HG03460 (cell line): Measurements from ENCODE around the gene ZHX3.

Experiments
- ATAC-seq: cut with Tn5 transposase; IDR thresholded peaks from one replicate; pipeline ENCODE4 v1.9.1; 2021; ENCODE audit not compliant: unreplicated experiment

Gene ZHX3

GRCh38 chr20:41228858-41229257 is 88.7 kb downstream of the ZHX3 start:
- ATAC-seq, result peak; percentile 80

GRCh38 chr20:41226426-41226825 is 91.1 kb downstream of the ZHX3 start:
- no peak for ATAC-seq

GRCh38 chr20:41225091-41225490 is 92.4 kb downstream of the ZHX3 start:
- no peak for ATAC-seq

- no peak for ATAC-seq
These were observed 93.2 kb downstream of the ZHX3 start for GRCh38 chr20:41224281-41224680.

- no peak for ATAC-seq
These were observed 94.4 kb downstream of the ZHX3 start for GRCh38 chr20:41223112-41223511.

- no peak for ATAC-seq
These were observed 94.8 kb downstream of the ZHX3 start for GRCh38 chr20:41222703-41223102.

GRCh38 chr20:41222296-41222695 is 95.2 kb downstream of the ZHX3 start:
- no peak for ATAC-seq

GRCh38 chr20:41221614-41222218 is 95.8 kb downstream of the ZHX3 start:
- ATAC-seq, result no peak

- ATAC-seq, result no peak
These were observed 97.7 kb downstream of the ZHX3 start for GRCh38 chr20:41219824-41220223.

- no peak for ATAC-seq
These were observed 99.1 kb downstream of the ZHX3 start for GRCh38 chr20:41218466-41218865.

- ATAC-seq, result no peak
These were observed 100.1 kb downstream of the ZHX3 start for GRCh38 chr20:41217422-41217821.

GRCh38 chr20:41214666-41215065 is 102.9 kb downstream of the ZHX3 start:
- no peak for ATAC-seq

GRCh38 chr20:41214202-41214601 is 103.3 kb downstream of the ZHX3 start:
- ATAC-seq, result no peak

GRCh38 chr20:41213150-41213820 is 104.2 kb downstream of the ZHX3 start:
- ATAC-seq, result no peak

- no peak for ATAC-seq
These were observed 112.2 kb downstream of the ZHX3 start for GRCh38 chr20:41205313-41205712.

- no peak for ATAC-seq
These were observed 112.9 kb downstream of the ZHX3 start for GRCh38 chr20:41204304-41205265.

GRCh38 chr20:41203660-41204059 is 113.9 kb downstream of the ZHX3 start:
- ATAC-seq, result no peak

- ATAC-seq, result no peak
These were observed 115.1 kb downstream of the ZHX3 start for GRCh38 chr20:41202426-41202825.

GRCh38 chr20:41201760-41202159 is 115.8 kb downstream of the ZHX3 start:
- no peak for ATAC-seq

GRCh38 chr20:41200446-41201202 is 116.9 kb downstream of the ZHX3 start:
- ATAC-seq, result no peak

GRCh38 chr20:41198443-41198842 is 119.1 kb downstream of the ZHX3 start:
- no peak for ATAC-seq
